Measurements from ENCODE around the gene ZDHHC11.
A peak's percentile ranks its signal among the peaks of the same experiment; 100 is the strongest.
"Not testable (repeated sequence)": the region's sequence is repeated elsewhere in the genome, so short reads cannot be mapped to it uniquely, and the experiment has no call there.

ZDHHC11 gene

DNA sequence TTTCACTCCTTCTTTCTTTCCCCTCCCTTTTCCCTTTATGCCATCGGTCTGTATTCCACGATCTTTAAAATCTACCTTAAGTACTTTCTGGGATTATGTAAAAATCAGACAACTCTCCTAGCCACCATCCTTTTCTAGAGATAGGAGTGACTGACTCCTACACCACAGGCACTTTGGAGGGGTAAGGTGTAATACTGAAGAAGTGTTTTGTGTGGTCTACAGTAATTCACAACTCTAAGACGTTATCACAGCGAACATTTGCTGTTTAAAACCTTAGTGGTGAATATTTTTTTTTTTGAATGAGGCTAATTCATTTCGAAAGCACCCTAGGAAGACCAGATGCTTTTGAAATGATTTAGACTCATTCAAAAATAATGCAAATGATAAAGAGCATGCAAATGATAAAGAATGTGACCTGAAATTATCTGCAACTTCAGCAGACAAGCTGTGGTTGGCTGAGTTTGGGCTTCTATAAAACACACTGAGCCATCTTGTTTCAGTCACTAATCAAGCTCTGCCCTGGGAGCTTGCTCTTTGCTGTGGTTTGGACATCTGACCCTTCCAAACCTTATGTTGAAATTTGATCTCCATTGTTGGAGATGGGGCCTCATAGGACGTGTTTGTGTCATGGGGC, 52.2 kb downstream of the ZDHHC11 start:
- DNase-seq: not testable (repeated sequence)

GRCh38 chr5:797986-798385, 52.8 kb downstream of the ZDHHC11 start:
- DNase-seq: not testable (repeated sequence)

DNA sequence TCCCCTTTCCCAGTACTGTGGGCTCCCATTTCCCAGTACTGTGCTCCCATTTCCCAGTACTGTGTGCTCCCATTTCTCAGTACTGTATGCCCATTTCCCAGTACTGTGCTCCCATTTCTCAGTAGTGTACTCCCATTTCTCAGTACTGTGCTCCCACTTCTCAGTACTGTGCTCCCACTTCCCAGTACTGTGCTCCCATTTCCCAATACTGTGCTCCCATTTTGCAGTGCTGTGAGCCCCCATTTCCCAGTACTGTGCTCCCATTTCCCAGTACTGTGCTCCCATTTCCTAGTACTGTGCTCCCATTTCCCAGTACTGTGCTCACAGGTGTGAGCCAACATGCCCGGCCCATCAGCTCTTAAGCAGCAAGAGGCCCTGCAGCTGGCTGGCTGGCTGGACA, 54.9 kb downstream of the ZDHHC11 start:
- DNase-seq: not testable (repeated sequence)

GRCh38 chr5:794948-795347, 55.8 kb downstream of the ZDHHC11 start:
- DNase-seq: not testable (repeated sequence)

DNA sequence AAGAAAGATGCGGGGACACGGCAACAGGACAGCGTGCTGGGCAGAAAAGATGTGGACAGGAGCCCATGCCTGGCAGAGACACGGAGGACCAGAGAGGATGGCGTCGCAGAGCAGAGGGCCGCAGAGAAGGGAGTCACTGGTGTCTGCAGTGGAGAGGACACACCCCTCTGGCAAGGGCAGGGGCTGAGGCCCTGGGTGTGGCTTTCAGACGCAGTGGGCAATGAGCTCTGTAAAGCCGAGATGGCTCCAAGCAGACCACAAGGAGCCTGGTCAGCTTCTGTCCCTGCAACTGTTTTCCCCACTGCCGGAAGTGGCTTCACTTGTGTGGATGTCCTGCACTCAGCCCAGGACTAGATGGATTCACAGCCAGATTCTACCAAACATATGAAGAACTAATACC, 62.1 kb downstream of the ZDHHC11 start:
- DNase-seq: not testable (repeated sequence)

DNA sequence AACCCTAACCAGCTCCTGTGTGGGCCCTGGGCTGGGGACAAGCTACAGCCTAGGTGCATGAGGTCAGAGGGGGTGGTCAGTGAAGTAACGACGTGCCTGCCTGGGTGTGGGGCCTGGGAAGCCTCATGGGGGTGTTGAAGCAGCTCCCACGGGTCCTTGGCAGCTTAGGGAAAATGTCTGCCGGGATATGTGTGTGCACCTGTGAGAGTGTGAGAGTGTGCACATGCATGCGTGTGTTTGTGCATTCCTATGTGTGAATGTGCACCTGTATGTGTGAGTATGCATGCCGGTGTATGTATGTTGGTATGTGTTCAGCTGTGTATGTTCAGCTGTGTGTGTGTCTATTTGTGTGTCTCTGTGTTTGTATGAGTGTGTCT, 62.9 kb downstream of the ZDHHC11 start:
- not testable (repeated sequence) for DNase-seq

DNA sequence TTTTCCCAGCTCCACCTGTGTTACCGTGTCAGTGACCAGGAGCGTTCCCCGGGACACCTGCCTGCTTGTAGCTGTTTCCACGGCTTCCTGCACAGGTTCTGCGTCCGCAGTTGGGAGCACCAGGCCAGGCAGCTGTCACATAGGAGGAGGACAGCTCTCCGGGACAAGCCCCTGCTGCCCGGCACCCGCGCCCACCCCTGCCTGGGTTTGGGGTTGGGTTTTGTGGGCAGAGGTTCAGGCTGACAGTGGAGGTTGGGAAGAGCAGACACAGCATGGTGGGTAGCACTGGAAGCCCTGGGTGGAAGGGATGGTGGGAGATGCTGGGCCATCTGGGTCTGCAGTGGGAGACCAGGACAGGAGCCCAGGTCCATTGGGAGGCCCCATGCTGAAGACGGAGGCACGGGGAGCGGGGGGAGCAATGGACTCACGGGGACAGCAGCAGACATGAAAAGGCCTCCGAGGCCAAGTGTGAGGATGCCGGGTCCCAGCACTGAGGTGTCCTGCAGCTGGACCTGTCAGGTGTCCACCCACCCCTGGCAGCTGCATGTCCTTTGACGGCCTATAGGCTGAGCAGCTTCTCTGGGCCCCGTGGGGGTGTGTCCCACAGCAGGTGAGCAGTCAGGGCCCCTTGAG, 63.4 kb downstream of the ZDHHC11 start:
- not testable (repeated sequence) for DNase-seq

- DNase-seq: not testable (repeated sequence)
Measured at GRCh38 chr5:785181-785705, 65.5 kb downstream of the ZDHHC11 start.

DNA sequence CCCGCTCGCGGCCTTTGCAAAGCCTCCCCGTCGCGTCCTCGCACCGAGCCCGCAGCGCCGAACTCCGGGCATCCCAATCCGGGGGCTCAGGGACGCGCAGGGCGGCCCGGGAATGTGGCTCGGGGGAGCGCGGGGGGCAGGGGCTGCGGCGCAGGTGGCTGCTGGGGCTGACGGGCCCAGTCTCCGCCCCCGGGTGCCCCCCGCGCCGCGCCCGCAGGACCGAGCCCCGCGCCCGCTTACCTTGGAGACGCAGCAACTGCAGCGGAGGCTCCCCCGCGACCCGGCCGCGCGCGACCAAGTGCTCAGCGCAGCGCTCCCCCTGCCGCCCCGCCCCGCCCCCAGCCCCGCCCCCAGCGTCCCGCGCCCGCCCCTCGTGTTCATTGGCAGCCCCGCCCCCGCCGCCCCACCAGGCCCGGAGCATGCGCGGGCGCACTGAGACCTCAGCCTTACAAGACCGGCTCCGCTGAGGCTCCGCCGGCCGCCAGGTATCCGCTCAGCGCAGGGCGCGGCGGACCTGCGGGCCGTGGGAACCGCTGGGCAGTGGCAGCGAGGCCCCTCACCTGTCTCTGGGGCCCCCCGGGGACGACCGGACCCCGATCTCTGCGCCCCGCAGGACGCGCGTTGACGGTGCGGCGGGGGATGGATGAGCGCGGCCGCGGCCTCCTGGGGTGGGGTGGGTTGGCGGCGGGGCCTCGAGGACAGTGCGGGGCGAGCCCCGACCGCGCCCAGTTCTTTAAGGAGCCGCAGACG, 66.2 kb downstream of the ZDHHC11 start, which contains the start of gene ZDHHC11B:
TSS of gene ZDHHC11B (minus strand) at position 302 of the 750 bp plus-strand sequence. CDS start 17,810 bp downstream, outside the sequence.
- DNase-seq: peak; percentile 91

DNA sequence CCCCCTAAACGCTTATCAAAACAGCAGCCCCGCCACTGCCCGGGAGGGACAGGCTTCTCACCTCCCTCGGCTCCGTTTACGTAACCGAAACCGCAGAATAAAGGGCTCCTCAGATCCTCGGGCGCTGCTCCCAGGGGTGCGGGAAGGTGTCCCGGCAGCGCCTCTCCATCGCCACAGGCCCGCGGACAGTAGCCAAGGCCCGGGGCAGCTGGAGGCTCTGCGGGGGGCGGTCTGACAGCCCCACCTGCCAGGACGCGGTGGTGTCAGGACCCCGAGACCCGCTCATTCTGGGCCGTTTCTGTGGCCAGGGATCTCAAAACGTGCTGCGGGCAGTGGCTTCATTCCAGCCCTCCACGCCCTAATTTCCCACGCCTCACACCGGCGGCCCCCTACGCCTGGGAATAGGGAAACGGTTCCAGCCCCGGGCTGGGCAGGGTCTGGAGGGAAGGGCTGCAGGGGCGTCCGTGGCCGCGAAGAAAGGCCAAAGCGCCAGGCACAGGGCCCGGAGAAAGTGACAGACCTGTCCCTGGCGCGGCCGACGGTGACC, 66.8 kb downstream of the ZDHHC11 start:
- DNase-seq: not testable (repeated sequence)

- not testable (repeated sequence) for DNase-seq
Measured at GRCh38 chr5:783049-783802, 67.6 kb downstream of the ZDHHC11 start.

DNA sequence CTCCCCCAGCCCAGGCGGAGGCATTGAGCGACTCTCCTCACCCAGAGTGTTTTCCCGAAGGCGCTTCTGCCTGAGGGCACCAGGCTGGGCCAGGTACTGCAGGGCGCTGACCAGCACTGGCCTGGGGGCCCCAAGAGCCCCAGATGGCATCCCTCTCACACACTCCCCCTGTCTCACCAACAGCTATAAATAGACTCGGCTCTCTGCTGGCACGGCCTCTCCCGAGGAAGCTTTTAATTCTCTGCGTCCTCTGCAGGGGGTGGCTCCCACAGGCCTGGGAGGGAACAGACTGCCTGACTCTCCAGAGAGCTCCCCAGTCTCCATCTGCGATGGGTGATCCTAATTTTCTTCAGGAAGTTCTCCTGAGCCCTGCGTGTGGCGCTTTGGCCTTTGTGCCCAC, 68.4 kb downstream of the ZDHHC11 start:
- not testable (repeated sequence) for DNase-seq

GRCh38 chr5:780571-780970, 70.2 kb downstream of the ZDHHC11 start:
- DNase-seq: not testable (repeated sequence)

- not testable (repeated sequence) for DNase-seq
Measured at GRCh38 chr5:778967-779366, 71.8 kb downstream of the ZDHHC11 start.

GRCh38 chr5:778421-778820, 72.4 kb downstream of the ZDHHC11 start:
- DNase-seq: not testable (repeated sequence)

DNA sequence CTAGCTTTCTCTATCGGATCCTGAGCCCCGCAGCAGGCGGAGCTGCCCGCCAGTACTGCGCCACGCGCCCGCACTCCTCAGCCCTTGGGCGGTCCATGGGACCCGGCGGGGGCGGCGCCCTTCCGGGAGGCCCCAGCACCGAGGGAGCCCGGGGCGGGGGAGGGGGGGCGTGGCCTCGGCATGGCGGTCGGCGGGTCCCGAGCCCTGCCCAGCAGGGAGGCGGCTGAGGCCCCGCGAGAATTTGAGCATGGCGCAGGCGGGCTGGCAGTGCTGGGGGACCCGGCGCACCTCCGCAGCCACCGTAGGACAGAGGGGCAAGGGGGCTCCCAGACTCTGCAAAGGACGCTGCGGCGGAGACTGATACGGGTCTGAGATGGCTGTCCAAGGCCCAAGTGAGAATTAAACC, 73.0 kb downstream of the ZDHHC11 start:
- no peak for DNase-seq

DNA sequence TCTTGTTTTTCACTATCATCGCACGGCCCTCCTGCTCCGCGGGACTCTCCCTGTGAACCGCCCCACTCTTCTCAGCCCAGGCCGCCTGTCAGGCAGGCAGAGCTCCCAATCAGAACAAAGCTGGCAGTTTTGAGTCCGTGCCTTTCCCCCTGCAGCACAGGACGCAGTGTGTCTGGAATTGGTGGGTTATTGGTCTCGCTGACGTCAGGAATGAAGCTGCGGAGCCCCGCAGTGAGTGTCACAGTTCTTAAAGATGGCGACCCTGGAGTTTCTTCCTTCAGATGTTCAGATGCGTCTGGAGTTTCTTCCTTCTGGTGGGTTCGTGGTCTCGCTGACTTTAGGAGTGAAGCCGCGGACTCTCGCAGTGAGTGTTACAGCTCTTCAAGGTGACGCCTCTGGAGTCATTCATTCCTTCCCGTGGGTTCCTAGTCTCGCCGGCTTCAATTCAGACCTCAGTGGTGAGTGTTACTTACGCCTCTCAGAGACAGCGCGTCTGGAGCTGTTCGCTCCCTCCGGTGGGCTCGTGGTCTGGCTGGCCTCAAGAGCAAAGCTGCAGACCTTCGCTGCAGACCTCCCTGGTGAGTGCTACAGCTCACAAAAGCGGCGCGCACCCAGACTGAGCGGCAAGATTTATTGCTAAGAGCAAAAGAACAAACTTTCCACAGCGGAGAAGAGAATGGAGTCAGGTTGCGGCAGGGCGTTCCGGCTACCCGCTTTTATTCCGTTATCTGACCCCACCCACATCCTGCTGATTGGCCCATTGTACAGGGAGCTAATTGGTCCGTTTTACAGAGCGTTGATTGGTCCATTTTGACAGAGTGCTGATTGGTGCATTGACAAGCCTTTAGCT, 73.7 kb downstream of the ZDHHC11 start:
- no peak for DNase-seq

DNA sequence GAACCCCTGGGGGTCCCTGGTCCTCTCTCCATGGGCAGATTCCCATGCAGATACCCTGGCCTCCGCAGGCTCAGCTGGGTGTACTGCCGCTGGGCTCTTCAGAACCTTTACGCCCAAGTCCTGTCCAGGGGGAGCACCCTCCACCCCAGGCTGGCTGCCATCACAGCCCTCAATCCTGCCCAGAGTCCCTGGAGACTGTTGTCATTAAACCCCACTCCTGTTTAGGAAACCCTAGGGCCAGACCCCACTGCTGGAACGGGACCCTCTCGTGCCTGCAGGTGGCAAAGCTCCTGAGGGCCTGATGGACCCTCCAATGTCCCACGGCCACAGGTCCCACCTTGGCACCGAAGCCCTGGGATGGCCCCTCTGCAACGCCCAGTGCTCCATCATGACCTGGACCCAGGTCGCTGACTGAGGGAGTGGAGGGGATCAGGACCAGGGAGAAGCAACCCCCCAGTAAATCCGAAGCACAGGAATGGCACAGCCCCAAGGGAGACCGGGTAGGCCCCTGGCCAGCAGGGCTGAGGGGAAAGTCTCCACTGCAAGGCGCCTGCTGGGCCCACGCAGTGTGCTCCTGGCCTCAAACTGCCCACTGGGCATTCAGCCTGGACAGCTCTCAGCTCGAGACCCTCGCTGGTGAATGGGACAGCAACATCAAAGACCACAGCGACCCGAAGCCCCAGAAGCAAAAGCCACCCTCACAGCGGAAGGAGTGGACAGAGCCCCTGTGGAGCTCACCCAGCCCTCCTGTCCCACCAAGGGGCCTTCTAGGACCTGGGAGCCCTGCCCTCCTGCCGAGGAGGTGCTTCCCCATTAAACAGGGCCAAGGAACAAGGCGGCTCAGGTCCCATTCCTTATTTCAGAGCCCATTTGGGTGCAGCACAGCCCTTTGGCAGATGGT, 74.6 kb downstream of the ZDHHC11 start:
- no peak for DNase-seq

DNA sequence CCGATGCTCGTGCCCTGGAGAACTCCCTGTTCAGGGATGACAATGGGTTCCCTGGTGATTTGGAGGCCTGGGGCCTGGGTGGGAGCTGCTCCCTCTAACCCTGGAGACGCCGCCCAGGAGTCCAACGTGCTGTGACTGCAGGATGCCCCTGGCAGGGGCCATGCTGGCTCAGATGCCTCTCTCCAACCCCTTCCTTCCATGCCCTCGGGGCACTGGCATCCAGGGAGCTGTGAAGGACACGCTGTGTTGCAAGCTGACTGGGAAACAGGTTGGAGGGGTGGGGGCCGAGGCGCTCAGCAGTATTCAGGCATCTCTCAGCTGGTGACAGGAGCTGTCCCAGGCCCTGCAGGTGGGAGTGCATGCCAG, 75.2 kb downstream of the ZDHHC11 start:
- not testable (repeated sequence) for DNase-seq

GRCh38 chr5:774854-775505, 75.8 kb downstream of the ZDHHC11 start:
- DNase-seq: not testable (repeated sequence)
